DND-41 (cell line): ENCODE data around the gene ALKBH2.
A peak's percentile ranks its signal among the peaks of the same experiment; 100 is the strongest.

Experiments
- CTCF ChIP-seq: IDR thresholded peaks from 2 replicates; pipeline ENCODE4 v1.5.1; 2012; ENCODE audit warnings: borderline replicate concordance, low read length, moderate library complexity, mild to moderate bottlenecking; ENCODE audit not compliant: poor library complexity, severe bottlenecking; ENCODE audit errors: extremely low read depth
- EZH2 ChIP-seq: IDR thresholded peaks from 3 replicates; pipeline ENCODE4 v1.6.1; 2012; ENCODE audit warnings: borderline replicate concordance, low read depth, mild to moderate bottlenecking, moderate library complexity, low read length, inconsistent platforms; ENCODE audit not compliant: severe bottlenecking

- TF ChIP-seq CTCF (peak; percentile 32), EZH2 (no peak)
Observed at GRCh38 chr12:109134186-109134917, 41.1 kb upstream of the ALKBH2 start.
